ENCODE data around the gene FHOD3. TPM values are rescaled to one million over a fixed set of nuclear protein-coding genes. Genes with fewer than 3 reads are reported as not detected.

Gene FHOD3
- total and polyA plus RNA-seq, 2 of the 4 experiments (the other 2 are of a cell fraction): 14.6 to 16.0 TPM

- intact Hi-C loops (cut with micrococcal nuclease) (no loop called here), in situ Hi-C loops (cut with MboI; ENCODE audit: low sequenced_read_pairs) (no loop called here), dilution Hi-C loops (cut with HindIII; ENCODE audit: low sequenced_read_pairs, unreplicated experiment) (no loop called here)
- no peak overlapping the region for H2AK5ac ChIP-seq (ENCODE audit: low read depth, low read length)
- no peak overlapping the region for H3K9ac ChIP-seq (ENCODE audit: low read depth, low read length)
- H2AFZ ChIP-seq (replicated peaks; ENCODE audit: low read length, poor library complexity): no peak overlapping the region
- H2BK20ac ChIP-seq (ENCODE audit: low read depth, low read length): no peak overlapping the region
- H3K9me1 ChIP-seq (ENCODE audit: insufficient read depth, low read length): peaks cover 19% of the 10 kb centered on the region; the same call in 1 of the 2 replicates
- ChIA-PET POLR2A (ENCODE audit: unreplicated experiment) (interaction anchor here (0.6 kb wide), 1 partner anchor 89 kb away, joined by 3 read pairs; no protein-coding TSS in a partner anchor), CTCF (no interaction called here)
- H3K79me1 ChIP-seq (ENCODE audit: low read depth in 1 of 2, low read length in 2 of 2): no peaks in the 10 kb centered on the region; a peak in 1 of 4 replicates
- H2AK9ac ChIP-seq (replicated peaks; ENCODE audit: low read depth, low read length, poor library complexity): no peak overlapping the region
- H3K36me3 ChIP-seq (ENCODE audit: control insufficient read depth, insufficient read depth, low read length): peaks cover 5% of the 10 kb centered on the region
- 0 out of 2 replicates have a peak overlapping the region, but pooled peaks have one; percentile 37 for H3K14ac ChIP-seq (replicated peaks; ENCODE audit: low read depth, low read length)
- H3K4ac ChIP-seq (ENCODE audit: low read depth, low read length): no peak overlapping the region
- DNase-seq (no peak), ATAC-seq (ENCODE audit: low read depth) (no peak)
- H2BK5ac ChIP-seq (ENCODE audit: low read depth, low read length, poor library complexity, severe bottlenecking): no peak overlapping the region
- H3K56ac ChIP-seq (ENCODE audit: extremely low read depth, insufficient read depth, low read length): no peak overlapping the region
- H4K91ac ChIP-seq (ENCODE audit: insufficient read depth, low read depth, low read length): no peak overlapping the region
- no peak overlapping the region for H2BK120ac ChIP-seq (ENCODE audit: low read depth, low read length)
- no peak overlapping the region for H4K8ac ChIP-seq (ENCODE audit: low read depth in 2 of 2, low read length in 2 of 2)
- H3K4me2 ChIP-seq (ENCODE audit: low read depth, low read length): no peak overlapping the region
- no peak overlapping the region for H4K5ac ChIP-seq (ENCODE audit: low read depth, low read length)
- H4K20me1 ChIP-seq (ENCODE audit: insufficient read depth, low read length): no peaks in the 10 kb centered on the region
- H2BK15ac ChIP-seq (ENCODE audit: low read depth, low read length): no peak overlapping the region
- no CpG with 5 or more reads among the region's 4 CpGs for WGBS, 2 experiments (ENCODE audit: extremely low coverage in 2 of 2, insufficient read length in 1 of 2)
- no peak overlapping the region for H3K23ac ChIP-seq (ENCODE audit: low read depth, low read length)
- H3K27me3 ChIP-seq (ENCODE audit: control insufficient read depth, insufficient read depth, low read length): no peaks in the 10 kb centered on the region
- H3K4me3 ChIP-seq (ENCODE audit: insufficient read depth, low read depth, low read length): no peak overlapping the region
- no peak overlapping the region for H3K18ac ChIP-seq (ENCODE audit: low read depth, low read length)
- no TSS peak for BruUV-seq (replicated peaks)
- H3K9me3 ChIP-seq (ENCODE audit: control insufficient read depth, insufficient read depth, low read length): no peaks in the 10 kb centered on the region
- no peak for TF ChIP-seq RAD21 (IDR thresholded peaks at IDR 0.05; ENCODE audit: low read length)
- TF ChIP-seq NFE2L2 (IDR thresholded peaks at IDR 0.05; ENCODE audit: low read depth, low read length): no peak
- TF ChIP-seq MAZ (IDR thresholded peaks at IDR 0.05; ENCODE audit: borderline replicate concordance, low read depth, low read length): no peak
- no peak for TF ChIP-seq MXI1 (IDR thresholded peaks at IDR 0.05; ENCODE audit: borderline replicate concordance, low read depth, low read length)
- TF ChIP-seq BHLHE40 (IDR thresholded peaks at IDR 0.05; ENCODE audit: low read depth, low read length): no peak
- TF ChIP-seq MAFK (IDR thresholded peaks at IDR 0.05; ENCODE audit: low read depth, low read length): no peak
- TF ChIP-seq POLR2A (IDR thresholded peaks at IDR 0.05; ENCODE audit: low read depth, low read length): no peak
- TF ChIP-seq SMC3 (IDR thresholded peaks at IDR 0.05; ENCODE audit: low read depth, low read length): no peak
- H3K4me1 ChIP-seq (ENCODE audit: control insufficient read depth, insufficient read depth, low read length): peaks cover 3% of the 10 kb centered on the region; the same call in 1 of the 2 replicates
- H3K27ac ChIP-seq (ENCODE audit: insufficient read depth, low read length): no peak overlapping the region
These were observed 430.8 kb downstream of the FHOD3 start for GRCh38 chr18:36728345-36728744.

All from IMR-90 (cell line).